HepG2 (cell line): ENCODE results near the gene LDLRAP1. TPM values are rescaled to one million over a fixed set of nuclear protein-coding genes. Genes with fewer than 3 reads are reported as not detected.

Source experiments
- ATAC-seq: fragments of 200-7000 bp; cut with Tn5 transposase; 3 replicates; pipeline ENCODE4 v1.9.1; 2020; ENCODE audit warnings: mild to moderate bottlenecking, moderate library complexity
- BruUV-seq: library from RNA; stranded (reverse); fragments of 400-500 nt; replicated peaks from 2 replicates; lab custom pipeline; 2021; lab: Mats Ljungman, UMichigan
- CTCF ChIA-PET: fragments of 300-600 bp; formaldehyde crosslinking; extraction: SDS; loops from one replicate; lab custom pipeline; 2021; ENCODE audit warnings: low total read pairs, inconsistent platforms, low intra/inter-chr PET ratio; lab: Yijun Ruan, JAX
- POLR2A ChIA-PET: fragments of 350-600 bp; sonication (Branson Sonifier 250); formaldehyde crosslinking; loops from one replicate; lab custom pipeline; 2020; ENCODE audit warnings: antibody characterized with exemption, inconsistent platforms; lab: Yijun Ruan, JAX
- DNase-seq: peaks from one replicate; pipeline ENCODE4 v3.0.0-alpha.2; 2015; ENCODE audit warnings: low spot score
- FAIRE-seq: peaks from 3 replicates; lab custom pipeline; 2011; peaks lifted over from hg19 to GRCh38; lab: Jason Lieb, UNC
- H2AFZ ChIP-seq: one replicate; pipeline ENCODE4 v1.6.1; 2011; ENCODE audit warnings: low read length, inconsistent platforms
- H3K27ac ChIP-seq: fragments of 300-600 bp; 3 replicates; pipeline ENCODE4 v1.8.0; 2011; ENCODE audit warnings: mixed run types, mild to moderate bottlenecking, mixed read lengths, low read length, inconsistent platforms; ENCODE audit not compliant: insufficient read depth; ENCODE audit errors: extremely low read length
- H3K27me3 ChIP-seq, 2 experiments: fragments of 200-600 bp in 1 of 2; 2 replicates in 1 of 2; 3 replicates in 1 of 2; pipeline versions ENCODE4 v1.6.0 to v1.8.0; 2011; ENCODE audit warnings: low read length in 2 of 2, mild to moderate bottlenecking in 2 of 2, moderate library complexity in 2 of 2, inconsistent platforms in 1 of 2; ENCODE audit not compliant: insufficient read depth in 2 of 2, control insufficient read depth in 1 of 2
- H3K36me3 ChIP-seq, 2 experiments: fragments of 200-600 bp in 1 of 2; replicated peaks in 1 of 2; 2 replicates in 1 of 2; 3 replicates in 1 of 2; pipeline versions ENCODE4 v1.5.1 to v1.8.0; 2011; ENCODE audit warnings: low read length in 2 of 2, inconsistent platforms in 1 of 2; ENCODE audit not compliant: insufficient read depth in 2 of 2, control insufficient read depth in 1 of 2
- H3K4me1 ChIP-seq: 2 replicates; pipeline ENCODE4 v1.5.1; 2012; ENCODE audit warnings: low read length, inconsistent platforms; ENCODE audit not compliant: insufficient read depth
- H3K4me2 ChIP-seq: 2 replicates; pipeline ENCODE4 v1.6.0; 2011; ENCODE audit warnings: low read depth, low read length, inconsistent platforms
- H3K4me3 ChIP-seq, 3 experiments: fragments of 200-600 bp in 1 of 3; sonication (generic), shearing (Covaris generic) in 1 of 3; replicated peaks in 1 of 3; 2 replicates each; pipeline ENCODE4 v1.5.1; 2011 to 2016; ENCODE audit warnings: low read length in 3 of 3, inconsistent platforms in 2 of 3, low read depth in 2 of 3, mild to moderate bottlenecking in 2 of 3, control low read depth in 1 of 3, mixed read lengths in 1 of 3; ENCODE audit not compliant: insufficient read depth in 1 of 3
- H3K79me2 ChIP-seq: one replicate; pipeline ENCODE4 v1.6.1; 2011; ENCODE audit warnings: low read length, inconsistent platforms; ENCODE audit not compliant: insufficient read depth
- H3K9ac ChIP-seq: 2 replicates; pipeline ENCODE4 v1.6.0; 2011; ENCODE audit warnings: mild to moderate bottlenecking, low read depth, low read length, inconsistent platforms; ENCODE audit not compliant: insufficient read depth
- H3K9me3 ChIP-seq: 2 replicates; pipeline ENCODE4 v1.5.1; 2012; ENCODE audit warnings: mild to moderate bottlenecking, low read length
- H4K20me1 ChIP-seq: 2 replicates; pipeline ENCODE4 v1.6.0; 2011; ENCODE audit warnings: inconsistent platforms, mild to moderate bottlenecking, low read length, moderate library complexity; ENCODE audit not compliant: insufficient read depth
- ARNT ChIP-seq: fragments of 450-650 bp; IDR thresholded peaks from 2 replicates; pipeline ENCODE4 v1.6.1; 2017
- ATF7 ChIP-seq, 2 experiments: fragments of 450-650 bp in 1 of 2; sonication (generic) in 1 of 2; formaldehyde crosslinking in 1 of 2; IDR thresholded peaks; 2 replicates each; pipeline versions ENCODE4 v1.4.0 to v1.6.1; 2016 to 2020; ENCODE audit warnings: antibody characterized with exemption in 1 of 2, mild to moderate bottlenecking in 1 of 2, missing genetic modification reagents in 1 of 2
- FOXP1 ChIP-seq, 2 experiments: fragments of 450-650 bp in 1 of 2; IDR thresholded peaks; 2 replicates each; pipeline ENCODE4 v1.6.1; 2017 to 2018; ENCODE audit warnings: antibody characterized with exemption in 1 of 2
- HOXA7 ChIP-seq: sonication (generic); formaldehyde crosslinking; IDR thresholded peaks from 2 replicates; pipeline ENCODE4 v1.8.1; 2022; ENCODE audit warnings: mild to moderate bottlenecking, missing genetic modification reagents, moderate library complexity
- IKZF1 ChIP-seq: fragments of 450-650 bp; IDR thresholded peaks from 2 replicates; pipeline ENCODE4 v1.7.1; 2016
- JUNB ChIP-seq: sonication (generic); formaldehyde crosslinking; IDR thresholded peaks from 2 replicates; pipeline ENCODE4 v1.8.0; 2022; ENCODE audit warnings: missing genetic modification reagents, mild to moderate bottlenecking, borderline replicate concordance
- NBN ChIP-seq: fragments of 450-650 bp; conservative IDR thresholded peaks from 2 replicates; pipeline ENCODE4 v1.6.1; 2017
- PHB2 ChIP-seq: fragments of 450-650 bp; IDR thresholded peaks from 2 replicates; pipeline ENCODE4 v1.6.1; 2018; ENCODE audit not compliant: partially characterized antibody
- SMAD3 ChIP-seq: sonication (generic); formaldehyde crosslinking; IDR thresholded peaks from 2 replicates; pipeline ENCODE4 v1.4.0; 2020; ENCODE audit warnings: missing genetic modification reagents
- SOX6 ChIP-seq, 2 experiments: fragments of 450-650 bp in 1 of 2; sonication (generic) in 1 of 2; formaldehyde crosslinking in 1 of 2; IDR thresholded peaks; 2 replicates each; pipeline versions ENCODE4 v1.4.0 to v1.6.1; 2017 to 2020; ENCODE audit warnings: antibody characterized with exemption in 1 of 2, mild to moderate bottlenecking in 1 of 2, missing genetic modification reagents in 1 of 2
- XRCC5 ChIP-seq: fragments of 200-400 bp; formaldehyde crosslinking; optimal IDR thresholded peaks from 2 replicates; pipeline ENCODE3; 2017; ENCODE audit warnings: mild to moderate bottlenecking, low read length
- ZNF446 ChIP-seq: sonication (generic); formaldehyde crosslinking; IDR thresholded peaks from 2 replicates; pipeline ENCODE4 v1.5.0; 2020; ENCODE audit warnings: mild to moderate bottlenecking, missing genetic modification reagents
- ZNF646 ChIP-seq: sonication (generic); formaldehyde crosslinking; IDR thresholded peaks from 2 replicates; pipeline ENCODE4 v1.9.0; 2021; ENCODE audit warnings: mild to moderate bottlenecking, missing genetic modification reagents
- WGBS: methylation state at CpG from one replicate; pipeline ENCODE4 v1.1.6; 2017; ENCODE audit warnings: low lambda C conversion rate; 5-methylcytosine and 5-hydroxymethylcytosine counted together
- in situ Hi-C: cut with HindIII; loops from 2 replicates; pipeline ENCODE4 v1.10.0; 2017; ENCODE audit warnings: low pct_unique_long_range_greater_than_20kb; ENCODE audit not compliant: extremely low pct_ligation_motif_present
- intact Hi-C: fragments of 100-400 bp; cut with micrococcal nuclease; formaldehyde crosslinking; loops from one replicate; pipeline ENCODE4 v1.10.0; 2022; ENCODE audit not compliant: unreplicated experiment
- polyA plus RNA-seq, 8 experiments: library from polyadenylated mRNA; depleted of rRNA in 3 of 8; stranded (reverse) in 7 of 8; unstranded in 1 of 8; fragments of >200 nt; fragmentation: Illumina TruSeq in 4 of 8; extraction: Trizol in 4 of 8; gene quantifications; 2 replicates each; pipeline versions ENCODE4 v1.2.1 to v1.2.3, GENCODE V29; 2011 to 2016; ENCODE audit warnings: low read depth in 4 of 8, missing spikeins in 1 of 8, mixed read lengths in 1 of 8; ENCODE audit not compliant: insufficient read depth in 1 of 8
- total RNA-seq, 5 experiments: library from RNA; depleted of rRNA; stranded (reverse); fragments of >200 nt; fragmentation: Illumina TruSeq; extraction: Trizol; gene quantifications; 2 replicates each; pipeline ENCODE4 v1.2.3, GENCODE V29; 2016; ENCODE audit warnings: low read depth in 1 of 5

LDLRAP1 gene
- total and polyA plus RNA-seq, 2 of the 13 experiments (the other 11 are each of a cell fraction or from before 2014, with no cell fraction given): 7.2 to 12.1 TPM

- CTCF ChIA-PET: no interaction called here
- FAIRE-seq: peak; percentile 28
These were observed 14.4 kb upstream of the LDLRAP1 start for GRCh38 chr1:25528881-25529517.

GRCh38 chr1:25529518-25530185 lies 13.8 kb upstream of the LDLRAP1 start:
- H4K20me1 ChIP-seq: no peaks in the 10 kb centered on the region
- WGBS: 76% methylated on average over 9 of the region's 18 CpGs
- FAIRE-seq (no peak), DNase-seq (no peak), ATAC-seq (no peak; the same call in 2 of the 3 replicates)
- no peak overlapping the region for H2AFZ ChIP-seq
- H3K27me3 ChIP-seq: peaks cover 0 to 7% of the 10 kb centered on the region in 2 experiments; a peak in 3 of 5 replicates
- H3K36me3 ChIP-seq: no peaks in the 10 kb centered on the region
- intact Hi-C loops (no loop called here), in situ Hi-C loops (loop anchor here (5.0 kb wide), 1 partner anchor 38 kb away; no protein-coding TSS in a partner anchor)
- H3K9ac ChIP-seq: no peak overlapping the region
- BruUV-seq: no TSS peak
- H3K4me3 ChIP-seq: peak overlapping the region in 1 of 3 experiments; percentile 23; a peak in 1 of 6 replicates
- POLR2A ChIA-PET: no interaction called here
- H3K27ac ChIP-seq: no peak overlapping the region
- peaks cover 21% of the 10 kb centered on the region for H3K4me1 ChIP-seq
- CTCF ChIA-PET: no interaction called here
- no peaks in the 10 kb centered on the region for H3K79me2 ChIP-seq
- H3K9me3 ChIP-seq: no peaks in the 10 kb centered on the region
- peak overlapping the region; percentile 41; the same call in 1 of the 2 replicates for H3K4me2 ChIP-seq
- peak; percentile 93 for TF ChIP-seq ZNF646 (CRISPR knock-in tag)

More at GRCh38 chr1:25528881-25529517, 14.4 kb upstream of the LDLRAP1 start:
- Histone ChIP-seq H3K27me3 (peaks cover 0 to 4% of the 10 kb centered on the region in 2 experiments; a peak in 3 of 5 replicates), H3K9me3 (no peaks in the 10 kb centered on the region), H3K4me3 (no peak overlapping the region), H2AFZ (no peak overlapping the region), H3K27ac (no peak overlapping the region), H3K4me1 (peaks cover 28% of the 10 kb centered on the region), H3K9ac (no peak overlapping the region), H4K20me1 (no peaks in the 10 kb centered on the region), H3K36me3 (no peaks in the 10 kb centered on the region), H3K4me2 (no peak overlapping the region), H3K79me2 (no peaks in the 10 kb centered on the region)
- no TSS peak for BruUV-seq
- intact Hi-C loops (no loop called here), in situ Hi-C loops (no loop called here)
- no peak for DNase-seq
- TF ChIP-seq PHB2 (peak; percentile 79), HOXA7 (CRISPR knock-in tag) (0 out of 2 replicates have a peak, but pooled peaks have one; percentile 35), SMAD3 (no peak), FOXP1 (IDR thresholded peaks at IDR 0.05) (0 out of 2 replicates have a peak, but pooled peaks have one; percentile 38), FOXP1 (CRISPR knock-in tag; IDR thresholded peaks at IDR 0.05) (no peak), JUNB (CRISPR knock-in tag) (0 out of 2 replicates have a peak, but pooled peaks have one; percentile 34), ATF7 (IDR thresholded peaks at IDR 0.05) (peak; percentile 14; the same call in 1 of the 2 replicates), ATF7 (CRISPR knock-in tag; IDR thresholded peaks at IDR 0.05) (no peak), IKZF1 (peak; percentile 77; the same call in 1 of the 2 replicates), NBN (peak; percentile 75; the same call in 1 of the 2 replicates), ZNF446 (CRISPR knock-in tag) (no peak), ARNT (0 out of 2 replicates have a peak, but pooled peaks have one; percentile 40), XRCC5 (no peak), SOX6 (IDR thresholded peaks at IDR 0.05) (peak; percentile 62; the same call in 1 of the 2 replicates), SOX6 (CRISPR knock-in tag; IDR thresholded peaks at IDR 0.05) (no peak)
- no peak for ATAC-seq
- POLR2A ChIA-PET: no interaction called here
- 58% methylated on average over 7 of the region's 7 CpGs for WGBS
